Measurements from ENCODE around the gene CFAP58. TPM values are rescaled to one million over a fixed set of nuclear protein-coding genes. Genes with fewer than 3 reads are reported as not detected.

Gene CFAP58
- total RNA-seq, 6 experiments from 2014 or later, result 0.10 to 2.9 (median 0.15) TPM; not detected in 2

- H3K36me3 ChIP-seq, result peaks cover 0 to 21% (median 2%) of the 10 kb centered on the region in 4 donors
- H3K4me3 ChIP-seq, result no peak overlapping the region
- peaks cover 0 to 9% (median 2%) of the 10 kb centered on the region in 4 donors for H3K4me1 ChIP-seq
- H3K9me3 ChIP-seq, result no peaks in the 10 kb centered on the region
- no peak for TF ChIP-seq POLR2A (IDR thresholded peaks at IDR 0.05)
- no peak for TF ChIP-seq CTCF (IDR thresholded peaks at IDR 0.05)
- DNase-seq (no peak), ATAC-seq (no peak)
- no peaks in the 10 kb centered on the region for H3K27me3 ChIP-seq
- no peak overlapping the region for H3K27ac ChIP-seq
- intact Hi-C loops (cut with DNase I), result no loop called here
- 79% methylated on average over 2 of the region's 5 CpGs for WGBS (ENCODE audit: insufficient coverage, low coverage, low lambda C conversion rate, missing lambda C conversion rate)
Observed at GRCh38 chr10:104311184-104311720, 42.4 kb upstream of the CFAP58 start.

- WGBS (ENCODE audit: insufficient coverage, low coverage, low lambda C conversion rate, missing lambda C conversion rate), result 89% methylated on average over 7 of the region's 43 CpGs
- H3K4me3 ChIP-seq, result no peak overlapping the region
- no peak for DNase-seq
- no peak overlapping the region for H3K27ac ChIP-seq
- H3K4me1 ChIP-seq, result peaks cover 0 to 5% (median 2%) of the 10 kb centered on the region in 4 donors
- H3K9me3 ChIP-seq, result no peaks in the 10 kb centered on the region
- no peaks in the 10 kb centered on the region for H3K27me3 ChIP-seq
- no peak for ATAC-seq
- TF ChIP-seq CTCF (IDR thresholded peaks at IDR 0.05) (no peak), POLR2A (IDR thresholded peaks at IDR 0.05) (no peak)
- intact Hi-C loops (cut with DNase I), result no loop called here
- peaks cover 0 to 21% (median 2%) of the 10 kb centered on the region in 4 donors for H3K36me3 ChIP-seq
Observed at GRCh38 chr10:104314591-104315485, 38.8 kb upstream of the CFAP58 start.

GRCh38 chr10:104315486-104315921 is 38.1 kb upstream of the CFAP58 start:
- no peak for DNase-seq
- ATAC-seq, result peak in 1 of 4 donors; percentile 3
- Histone ChIP-seq H3K27ac (no peak overlapping the region), H3K4me1 (no peaks in the 10 kb centered on the region), H3K4me3 (no peak overlapping the region), H3K36me3 (peaks cover 0 to 21% (median 2%) of the 10 kb centered on the region in 4 donors), H3K9me3 (no peaks in the 10 kb centered on the region), H3K27me3 (no peaks in the 10 kb centered on the region)
- intact Hi-C loops (cut with DNase I), result no loop called here
- no CpG with 5 or more reads among the region's 22 CpGs for WGBS (ENCODE audit: insufficient coverage, low coverage, low lambda C conversion rate, missing lambda C conversion rate)
- TF ChIP-seq POLR2A (IDR thresholded peaks at IDR 0.05), result no peak
- no peak for TF ChIP-seq CTCF (IDR thresholded peaks at IDR 0.05)

GRCh38 chr10:104316321-104317099 is 37.1 kb upstream of the CFAP58 start:
- H3K9me3 ChIP-seq, result no peaks in the 10 kb centered on the region
- TF ChIP-seq CTCF (IDR thresholded peaks at IDR 0.05) (no peak), POLR2A (IDR thresholded peaks at IDR 0.05) (no peak)
- H3K27ac ChIP-seq, result no peak overlapping the region
- no peaks in the 10 kb centered on the region for H3K27me3 ChIP-seq
- H3K4me1 ChIP-seq, result peaks cover 0 to 4% (median 0%) of the 10 kb centered on the region in 4 donors
- ATAC-seq (no peak), DNase-seq (no peak)
- intact Hi-C loops (cut with DNase I), result no loop called here
- no peak overlapping the region for H3K4me3 ChIP-seq
- 83% methylated on average over 4 of the region's 9 CpGs for WGBS (ENCODE audit: insufficient coverage, low coverage, low lambda C conversion rate, missing lambda C conversion rate)
- H3K36me3 ChIP-seq, result peaks cover 0 to 21% (median 2%) of the 10 kb centered on the region in 4 donors
